Activated CD8-positive, alpha-beta T cell treated with anti-CD3 and anti-CD28 coated beads, Interleukin-2, amount 10 ng/mL, durations not matched to agents 7 days and 5 days (primary cell): ENCODE results near the gene P3H1. TPM values are rescaled to one million over a fixed set of nuclear protein-coding genes. Genes with fewer than 3 reads are reported as not detected.
A peak's percentile ranks its signal among the peaks of the same experiment; 100 is the strongest.

Experiments used
- ATAC-seq: fragments of 150-1000 bp; cut with Tn5 transposase; one replicate; pipeline ENCODE4 v1.10.0; 2021; ENCODE audit warnings: moderate library complexity
- CTCF ChIA-PET: fragments of 350-600 bp; sonication (Branson Sonifier 250); formaldehyde crosslinking; loops from one replicate; lab custom pipeline; 2021; ENCODE audit warnings: antibody characterized with exemption; lab: Charles Lee
- POLR2A ChIA-PET: fragments of 350-600 bp; sonication (Branson Sonifier 250); formaldehyde crosslinking; loops from one replicate; lab custom pipeline; 2021; ENCODE audit warnings: antibody characterized with exemption; lab: Charles Lee
- DNase-seq: peaks from one replicate; pipeline ENCODE4 v3.0.0-alpha.2; 2020
- H3K27ac Mint-ChIP-seq: one replicate; pipeline ENCODE4 v1.8.0; 2021; ENCODE audit warnings: mild to moderate bottlenecking, mixed read lengths
- H3K27me3 Mint-ChIP-seq: one replicate; pipeline ENCODE4 v1.8.0; 2021; ENCODE audit warnings: low read depth, mixed read lengths
- H3K36me3 Mint-ChIP-seq: one replicate; pipeline ENCODE4 v1.8.0; 2021; ENCODE audit warnings: low read depth, mixed read lengths
- H3K4me1 Mint-ChIP-seq: one replicate; pipeline ENCODE4 v1.8.0; 2021; ENCODE audit warnings: low read depth, mixed read lengths
- H3K4me3 Mint-ChIP-seq: one replicate; pipeline ENCODE4 v1.8.0; 2021; ENCODE audit warnings: mild to moderate bottlenecking, mixed read lengths
- H3K9me3 Mint-ChIP-seq: one replicate; pipeline ENCODE4 v1.8.0; 2022; ENCODE audit warnings: mixed read lengths; ENCODE audit not compliant: insufficient read depth
- total RNA-seq, 2 experiments: library from RNA; stranded (reverse); gene quantifications; one replicate each; pipeline ENCODE4 v1.2.3, GENCODE V29; 2021

The P3H1 gene
- total RNA-seq, 2 experiments from 2014 or later, result 42.9 to 45.5 TPM

- Mint-ChIP-seq H3K4me3 (no peak overlapping the region), H3K9me3 (no peaks in the 10 kb centered on the region), H3K27me3 (no peaks in the 10 kb centered on the region), H3K36me3 (peaks cover 39% of the 10 kb centered on the region), H3K4me1 (peaks cover 36% of the 10 kb centered on the region), H3K27ac (no peak overlapping the region)
- no peak for DNase-seq
- ChIA-PET CTCF (interaction anchor here (1.4 to 5.9 kb wide), 2 partner anchors 10 to 23 kb away, joined by 3 to 90 read pairs; no protein-coding TSS in a partner anchor), POLR2A (no interaction called here)
- no peak for ATAC-seq
These were observed 3.0 kb upstream of the P3H1 start for GRCh38 chr1:42769811-42770210.

GRCh38 chr1:42768172-42768571, 1.3 kb upstream of the P3H1 start:
- H3K27ac Mint-ChIP-seq, result peak overlapping the region; percentile 96
- H3K9me3 Mint-ChIP-seq, result no peaks in the 10 kb centered on the region
- CTCF ChIA-PET, result interaction anchor here (0.6 to 5.9 kb wide), 8 partner anchors 11 to 306 kb away, joined by 3 to 90 read pairs (median 10); partner anchors contain the start of gene ZNF691
- no peaks in the 10 kb centered on the region for H3K27me3 Mint-ChIP-seq
- DNase-seq (no peak), ATAC-seq (no peak)
- H3K4me1 Mint-ChIP-seq, result peaks cover 33% of the 10 kb centered on the region
- POLR2A ChIA-PET, result interaction anchor here (0.6 to 2.8 kb wide), 7 partner anchors 85 to 590 kb away, joined by 3 to 36 read pairs (median 7); partner anchors contain the start of genes CDC20, PPIH and YBX1
- peaks cover 29% of the 10 kb centered on the region for H3K36me3 Mint-ChIP-seq
- no peak overlapping the region for H3K4me3 Mint-ChIP-seq

GRCh38 chr1:42767510-42768000, 727 bp upstream of the P3H1 start:
- H3K36me3 Mint-ChIP-seq, result peaks cover 26% of the 10 kb centered on the region
- no peaks in the 10 kb centered on the region for H3K27me3 Mint-ChIP-seq
- H3K4me3 Mint-ChIP-seq, result no peak overlapping the region
- POLR2A ChIA-PET, result interaction anchor here (0.6 to 2.8 kb wide), 21 partner anchors 9 to 601 kb away, joined by 3 to 36 read pairs (median 6); partner anchors contain the start of genes CDC20, ERMAP, FOXJ3 and PPIH
- peak overlapping the region; percentile 96 for H3K27ac Mint-ChIP-seq
- H3K9me3 Mint-ChIP-seq, result no peaks in the 10 kb centered on the region
- CTCF ChIA-PET, result interaction anchor here (0.6 to 5.9 kb wide), 16 partner anchors 10 to 594 kb away, joined by 3 to 90 read pairs (median 6); partner anchors contain the start of genes PPCS and ZNF691
- H3K4me1 Mint-ChIP-seq, result peaks cover 31% of the 10 kb centered on the region
- ATAC-seq (peak; percentile 19), DNase-seq (no peak)

GRCh38 chr1:42765832-42766740, 742 bp downstream of the P3H1 start:
- CTCF ChIA-PET, result interaction anchor here (0.6 to 5.9 kb wide), 27 partner anchors 8 to 592 kb away, joined by 3 to 90 read pairs (median 4); partner anchors contain the start of genes PPCS, PPIH and ZNF691
- Mint-ChIP-seq H3K4me3 (no peak overlapping the region), H3K9me3 (no peaks in the 10 kb centered on the region), H3K27me3 (no peaks in the 10 kb centered on the region), H3K27ac (no peak overlapping the region), H3K4me1 (peaks cover 31% of the 10 kb centered on the region), H3K36me3 (peaks cover 27% of the 10 kb centered on the region)
- POLR2A ChIA-PET, result interaction anchor here (0.6 to 2.8 kb wide), 29 partner anchors 8 to 432 kb away, joined by 3 to 36 read pairs (median 5); partner anchors contain the start of genes ERMAP, FOXJ3, PPIH and SVBP
- DNase-seq (peak; percentile 50), ATAC-seq (peak; percentile 23)

- peaks cover 20% of the 10 kb centered on the region for H3K36me3 Mint-ChIP-seq
- H3K4me3 Mint-ChIP-seq, result no peak overlapping the region
- ChIA-PET POLR2A (interaction anchor here (0.6 to 2.8 kb wide), 3 partner anchors 82 to 224 kb away, joined by 3 to 36 read pairs (median 13); partner anchors contain the start of genes PPIH and YBX1), CTCF (interaction anchor here (1.0 to 5.9 kb wide), 7 partner anchors 8 to 308 kb away, joined by 3 to 90 read pairs (median 16); partner anchors contain the start of gene ZNF691)
- no peaks in the 10 kb centered on the region for H3K9me3 Mint-ChIP-seq
- ATAC-seq (no peak), DNase-seq (no peak)
- H3K4me1 Mint-ChIP-seq, result peaks cover 26% of the 10 kb centered on the region
- no peaks in the 10 kb centered on the region for H3K27me3 Mint-ChIP-seq
- H3K27ac Mint-ChIP-seq, result no peak overlapping the region
These were observed 1.6 kb downstream of the P3H1 start for GRCh38 chr1:42765269-42765668.

GRCh38 chr1:42762269-42762668, 4.6 kb downstream of the P3H1 start:
- no peak overlapping the region for H3K4me3 Mint-ChIP-seq
- POLR2A ChIA-PET, result interaction anchor here (0.6 to 1.4 kb wide), 2 partner anchors 80 to 610 kb away, joined by 3 to 5 read pairs; partner anchors contain the start of gene YBX1
- no peaks in the 10 kb centered on the region for H3K9me3 Mint-ChIP-seq
- H3K36me3 Mint-ChIP-seq, result peaks cover 9% of the 10 kb centered on the region
- H3K27me3 Mint-ChIP-seq, result no peaks in the 10 kb centered on the region
- no peak for ATAC-seq
- CTCF ChIA-PET, result no interaction called here
- DNase-seq, result no peak
- peaks cover 4% of the 10 kb centered on the region for H3K4me1 Mint-ChIP-seq
- H3K27ac Mint-ChIP-seq, result peak overlapping the region; percentile 32

- H3K36me3 Mint-ChIP-seq, result peaks cover 15% of the 10 kb centered on the region
- ChIA-PET CTCF (no interaction called here), POLR2A (interaction anchor here (1.4 kb wide), 1 partner anchor 80 kb away, joined by 5 read pairs; the partner anchor contains the start of gene YBX1)
- H3K4me3 Mint-ChIP-seq, result no peak overlapping the region
- ATAC-seq (no peak), DNase-seq (no peak)
- no peak overlapping the region for H3K27ac Mint-ChIP-seq
- peaks cover 4% of the 10 kb centered on the region for H3K4me1 Mint-ChIP-seq
- no peaks in the 10 kb centered on the region for H3K9me3 Mint-ChIP-seq
- H3K27me3 Mint-ChIP-seq, result no peaks in the 10 kb centered on the region
These were observed 5.3 kb downstream of the P3H1 start for GRCh38 chr1:42761567-42761966.

GRCh38 chr1:42759114-42759513, 7.7 kb downstream of the P3H1 start:
- POLR2A ChIA-PET, result interaction anchor here (1.2 kb wide), 1 partner anchor 8 kb away, joined by 5 read pairs; the partner anchor contains the start of genes C1orf50 and P3H1
- CTCF ChIA-PET, result interaction anchor here (1.2 to 2.7 kb wide), 7 partner anchors 8 to 585 kb away, joined by 3 to 16 read pairs (median 3); partner anchors contain the start of genes C1orf50 and P3H1
- Mint-ChIP-seq H3K4me3 (no peak overlapping the region), H3K9me3 (no peaks in the 10 kb centered on the region), H3K4me1 (peaks cover 4% of the 10 kb centered on the region), H3K27me3 (no peaks in the 10 kb centered on the region), H3K36me3 (peaks cover 33% of the 10 kb centered on the region), H3K27ac (no peak overlapping the region)
- no peak for DNase-seq
- ATAC-seq, result no peak

GRCh38 chr1:42758641-42759040, 8.2 kb downstream of the P3H1 start:
- no peaks in the 10 kb centered on the region for H3K9me3 Mint-ChIP-seq
- no peaks in the 10 kb centered on the region for H3K27me3 Mint-ChIP-seq
- no peak for DNase-seq
- H3K4me1 Mint-ChIP-seq, result peaks cover 4% of the 10 kb centered on the region
- ChIA-PET POLR2A (interaction anchor here (1.2 kb wide), 1 partner anchor 8 kb away, joined by 5 read pairs; the partner anchor contains the start of genes C1orf50 and P3H1), CTCF (interaction anchor here (1.2 to 2.7 kb wide), 7 partner anchors 8 to 585 kb away, joined by 3 to 16 read pairs (median 3); partner anchors contain the start of genes C1orf50 and P3H1)
- H3K36me3 Mint-ChIP-seq, result peaks cover 36% of the 10 kb centered on the region
- H3K27ac Mint-ChIP-seq, result no peak overlapping the region
- ATAC-seq, result no peak
- H3K4me3 Mint-ChIP-seq, result no peak overlapping the region

GRCh38 chr1:42757892-42758275, 8.9 kb downstream of the P3H1 start:
- Mint-ChIP-seq H3K27me3 (no peaks in the 10 kb centered on the region), H3K27ac (no peak overlapping the region), H3K9me3 (no peaks in the 10 kb centered on the region), H3K4me1 (peaks cover 4% of the 10 kb centered on the region), H3K4me3 (no peak overlapping the region), H3K36me3 (peaks cover 42% of the 10 kb centered on the region)
- ChIA-PET POLR2A (interaction anchor here (1.2 kb wide), 1 partner anchor 9 kb away, joined by 5 read pairs; the partner anchor contains the start of genes C1orf50 and P3H1), CTCF (interaction anchor here (0.9 to 2.7 kb wide), 6 partner anchors 9 to 180 kb away, joined by 3 to 16 read pairs (median 4); partner anchors contain the start of genes C1orf50 and P3H1)
- no peak for ATAC-seq
- DNase-seq, result no peak
